ENCODE measurements around the gene ST6GALNAC3. TPM values are rescaled to one million over a fixed set of nuclear protein-coding genes. Genes with fewer than 3 reads are reported as not detected.

The ST6GALNAC3 gene
- total RNA-seq, 1 donor from 2014 or later, result 7.3 TPM

DNA sequence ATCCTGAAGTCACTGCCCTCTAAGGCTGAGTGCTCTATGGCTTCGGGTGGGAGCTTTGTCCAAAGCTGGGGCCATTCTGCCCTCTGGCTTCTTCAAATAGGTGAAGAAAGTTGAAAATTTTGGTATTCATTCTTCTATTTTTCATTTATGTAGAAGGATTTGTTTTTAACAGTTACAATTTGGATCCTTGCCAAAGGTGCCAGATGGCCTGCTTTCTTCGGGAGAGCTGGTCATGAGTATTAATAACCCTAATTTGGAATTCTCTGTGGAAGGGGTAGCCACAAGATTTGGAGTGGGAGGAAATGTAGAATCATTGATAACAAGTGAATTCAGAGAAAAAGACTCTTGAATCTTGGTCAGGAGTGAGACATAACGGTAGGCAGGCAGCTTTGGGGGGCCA is 422.3 kb downstream of the ST6GALNAC3 start:
- TF ChIP-seq, protein P1, sequence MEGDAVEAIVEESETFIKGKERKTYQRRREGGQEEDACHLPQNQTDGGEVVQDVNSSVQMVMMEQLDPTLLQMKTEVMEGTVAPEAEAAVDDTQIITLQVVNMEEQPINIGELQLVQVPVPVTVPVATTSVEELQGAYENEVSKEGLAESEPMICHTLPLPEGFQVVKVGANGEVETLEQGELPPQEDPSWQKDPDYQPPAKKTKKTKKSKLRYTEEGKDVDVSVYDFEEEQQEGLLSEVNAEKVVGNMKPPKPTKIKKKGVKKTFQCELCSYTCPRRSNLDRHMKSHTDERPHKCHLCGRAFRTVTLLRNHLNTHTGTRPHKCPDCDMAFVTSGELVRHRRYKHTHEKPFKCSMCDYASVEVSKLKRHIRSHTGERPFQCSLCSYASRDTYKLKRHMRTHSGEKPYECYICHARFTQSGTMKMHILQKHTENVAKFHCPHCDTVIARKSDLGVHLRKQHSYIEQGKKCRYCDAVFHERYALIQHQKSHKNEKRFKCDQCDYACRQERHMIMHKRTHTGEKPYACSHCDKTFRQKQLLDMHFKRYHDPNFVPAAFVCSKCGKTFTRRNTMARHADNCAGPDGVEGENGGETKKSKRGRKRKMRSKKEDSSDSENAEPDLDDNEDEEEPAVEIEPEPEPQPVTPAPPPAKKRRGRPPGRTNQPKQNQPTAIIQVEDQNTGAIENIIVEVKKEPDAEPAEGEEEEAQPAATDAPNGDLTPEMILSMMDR (IDR thresholded peaks at IDR 0.05), result no peak
- H3K27ac Mint-ChIP-seq (ENCODE audit: unreplicated experiment), result no peak overlapping the region
- DNase-seq (ENCODE audit: extremely low spot score, unreplicated experiment), result no peak
- H3K27me3 Mint-ChIP-seq (ENCODE audit: unreplicated experiment), result no peaks in the 10 kb centered on the region
- H3K9me3 Mint-ChIP-seq (ENCODE audit: unreplicated experiment), result no peaks in the 10 kb centered on the region
- no peak overlapping the region for H3K4me3 Mint-ChIP-seq (ENCODE audit: unreplicated experiment)
- H3K36me3 Mint-ChIP-seq (ENCODE audit: unreplicated experiment), result no peaks in the 10 kb centered on the region
- peaks cover 14% of the 10 kb centered on the region for H3K4me1 Mint-ChIP-seq (ENCODE audit: unreplicated experiment)

DNA sequence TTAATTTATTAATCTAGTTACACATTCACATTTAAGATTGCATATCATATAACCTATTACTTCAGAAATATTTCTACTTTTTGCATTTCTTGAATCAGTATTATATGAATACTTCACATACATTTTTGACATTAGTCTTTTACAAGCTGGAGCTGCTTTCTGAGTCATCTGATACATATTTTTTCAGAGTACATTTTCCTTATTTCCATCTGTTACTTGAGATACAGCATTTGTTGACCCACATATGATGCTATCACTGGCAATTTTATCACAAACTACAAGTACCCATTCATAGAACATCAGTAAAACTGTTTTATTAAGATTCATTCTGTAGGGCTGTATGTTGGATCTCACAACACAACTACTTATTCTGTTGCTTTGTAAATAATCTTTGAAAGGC is 425.6 kb downstream of the ST6GALNAC3 start:
- TF ChIP-seq, protein P1 (IDR thresholded peaks at IDR 0.05), result no peak
- no peak for DNase-seq (ENCODE audit: extremely low spot score, unreplicated experiment)
- H3K27ac Mint-ChIP-seq (ENCODE audit: unreplicated experiment), result no peak overlapping the region
- H3K4me1 Mint-ChIP-seq (ENCODE audit: unreplicated experiment), result peaks cover 14% of the 10 kb centered on the region
- no peaks in the 10 kb centered on the region for H3K36me3 Mint-ChIP-seq (ENCODE audit: unreplicated experiment)
- no peak overlapping the region for H3K4me3 Mint-ChIP-seq (ENCODE audit: unreplicated experiment)
- H3K9me3 Mint-ChIP-seq (ENCODE audit: unreplicated experiment), result no peaks in the 10 kb centered on the region
- H3K27me3 Mint-ChIP-seq (ENCODE audit: unreplicated experiment), result no peaks in the 10 kb centered on the region

DNA sequence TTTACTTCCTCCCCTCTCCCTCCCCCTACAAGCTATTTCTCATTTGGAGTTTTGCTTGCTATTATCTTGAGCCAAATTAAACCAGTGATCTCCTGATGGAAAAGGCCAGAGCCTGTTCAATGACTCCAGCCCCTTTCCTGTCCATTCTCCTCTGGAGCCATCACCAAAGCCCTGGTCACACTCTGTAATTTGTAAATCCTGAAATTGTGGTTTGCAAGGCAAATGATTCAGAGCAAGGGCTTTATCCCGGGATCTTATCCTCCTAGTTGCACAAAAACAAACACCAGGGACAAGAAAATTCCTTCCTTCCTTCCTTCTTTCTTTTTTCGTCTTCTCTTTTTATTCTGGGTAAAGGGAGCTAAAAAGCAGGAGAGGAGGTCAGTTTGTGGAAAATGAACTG is 426.6 kb downstream of the ST6GALNAC3 start:
- Mint-ChIP-seq H3K36me3 (ENCODE audit: unreplicated experiment) (no peaks in the 10 kb centered on the region), H3K27ac (ENCODE audit: unreplicated experiment) (no peak overlapping the region), H3K4me1 (ENCODE audit: unreplicated experiment) (peaks cover 14% of the 10 kb centered on the region), H3K4me3 (ENCODE audit: unreplicated experiment) (no peak overlapping the region), H3K27me3 (ENCODE audit: unreplicated experiment) (no peaks in the 10 kb centered on the region), H3K9me3 (ENCODE audit: unreplicated experiment) (no peaks in the 10 kb centered on the region)
- TF ChIP-seq, protein P1 (IDR thresholded peaks at IDR 0.05), result no peak
- DNase-seq (ENCODE audit: extremely low spot score, unreplicated experiment), result no peak

DNA sequence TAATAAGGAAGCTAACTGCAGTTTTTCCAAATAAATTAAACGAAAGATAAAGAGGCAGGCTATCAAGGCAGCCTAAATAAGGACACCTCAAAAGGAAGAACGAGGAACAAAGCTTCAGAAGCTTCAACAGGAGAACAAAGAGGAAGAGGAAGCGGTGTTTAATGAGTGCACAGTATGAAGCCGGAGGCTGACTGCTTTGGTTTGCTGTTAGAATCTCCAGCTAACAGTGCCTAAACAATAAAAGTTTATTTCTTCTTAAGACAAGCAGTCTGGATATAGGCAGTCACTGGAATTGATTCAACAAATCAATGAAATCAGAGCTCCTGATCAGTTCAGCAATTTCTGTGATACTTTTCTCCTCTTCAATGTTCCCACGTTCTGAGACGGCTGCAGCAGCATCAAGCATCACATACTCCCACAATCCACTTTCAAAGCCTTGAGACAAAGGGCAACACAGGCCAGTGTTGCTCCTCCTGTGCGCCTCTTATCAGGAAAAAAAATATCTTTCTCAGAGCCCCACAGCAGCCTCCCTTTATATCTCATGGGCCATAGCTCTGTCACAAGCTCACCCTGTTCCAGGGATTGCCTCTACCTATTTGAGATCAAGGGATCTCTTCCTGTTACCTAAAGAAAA is 427.2 kb downstream of the ST6GALNAC3 start:
- no peaks in the 10 kb centered on the region for H3K9me3 Mint-ChIP-seq (ENCODE audit: unreplicated experiment)
- no peak for DNase-seq (ENCODE audit: extremely low spot score, unreplicated experiment)
- H3K4me3 Mint-ChIP-seq (ENCODE audit: unreplicated experiment), result no peak overlapping the region
- no peaks in the 10 kb centered on the region for H3K36me3 Mint-ChIP-seq (ENCODE audit: unreplicated experiment)
- peaks cover 14% of the 10 kb centered on the region for H3K4me1 Mint-ChIP-seq (ENCODE audit: unreplicated experiment)
- no peaks in the 10 kb centered on the region for H3K27me3 Mint-ChIP-seq (ENCODE audit: unreplicated experiment)
- TF ChIP-seq, protein P1 (IDR thresholded peaks at IDR 0.05), result no peak
- no peak overlapping the region for H3K27ac Mint-ChIP-seq (ENCODE audit: unreplicated experiment)

DNA sequence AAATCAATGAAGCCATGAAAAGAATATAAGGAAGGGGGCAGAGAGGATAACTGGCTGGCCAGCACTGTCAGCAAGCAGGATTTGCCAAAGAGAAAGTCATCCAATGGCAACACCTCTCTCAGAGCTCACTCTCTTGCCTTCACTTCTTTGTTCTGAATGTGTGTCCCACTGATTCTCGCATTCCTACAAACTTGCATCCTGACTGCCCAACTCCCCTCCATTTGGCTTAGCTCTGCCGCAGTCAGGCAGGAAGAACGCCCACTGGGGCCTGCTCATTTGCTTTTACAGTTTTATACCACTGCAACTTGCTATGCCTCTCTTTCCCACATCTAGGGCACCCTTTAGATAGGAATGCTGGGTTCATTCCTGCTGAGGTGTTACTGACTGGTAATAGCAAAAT is 428.6 kb downstream of the ST6GALNAC3 start:
- no peak overlapping the region for H3K4me3 Mint-ChIP-seq (ENCODE audit: unreplicated experiment)
- no peaks in the 10 kb centered on the region for H3K36me3 Mint-ChIP-seq (ENCODE audit: unreplicated experiment)
- H3K4me1 Mint-ChIP-seq (ENCODE audit: unreplicated experiment), result peaks cover 14% of the 10 kb centered on the region
- DNase-seq (ENCODE audit: extremely low spot score, unreplicated experiment), result no peak
- TF ChIP-seq, protein P1 (IDR thresholded peaks at IDR 0.05), result no peak
- no peaks in the 10 kb centered on the region for H3K27me3 Mint-ChIP-seq (ENCODE audit: unreplicated experiment)
- no peak overlapping the region for H3K27ac Mint-ChIP-seq (ENCODE audit: unreplicated experiment)
- H3K9me3 Mint-ChIP-seq (ENCODE audit: unreplicated experiment), result no peaks in the 10 kb centered on the region
